ENCODE data around the gene NEDD4L. TPM values are rescaled to one million over a fixed set of nuclear protein-coding genes. Genes with fewer than 3 reads are reported as not detected.
A peak's percentile ranks its signal among the peaks of the same experiment; 100 is the strongest.

The NEDD4L gene
- total and polyA plus RNA-seq, 12 donors: 17.8 to 110 (median 37.6) TPM

- H3K4me3 ChIP-seq: no peak overlapping the region
- 80 to 82% (median 81%) methylated on average over 9 of the region's 9 CpGs for WGBS, 4 donors
- H3K9me3 ChIP-seq (replicated peaks in 1 of 3): no peaks in the 10 kb centered on the region
- no peaks in the 10 kb centered on the region for H3K27me3 ChIP-seq
- H3K4me1 ChIP-seq (replicated peaks in 1 of 2): no peaks in the 10 kb centered on the region
- H3K27ac ChIP-seq: no peak overlapping the region
- no peak for DNase-seq
- H3K36me3 ChIP-seq (replicated peaks in 1 of 2): no peaks in the 10 kb centered on the region
- TF ChIP-seq CTCF (IDR thresholded peaks at IDR 0.05): no peak
- TF ChIP-seq POLR2A (IDR thresholded peaks at IDR 0.05): no peak
- intact Hi-C loops (cut with DNase I): no loop called here
These were observed 213.4 kb downstream of the NEDD4L start for GRCh38 chr18:58257461-58257860.

GRCh38 chr18:58258692-58259342 is 214.8 kb downstream of the NEDD4L start:
- WGBS, 4 donors: 94 to 96% (median 95%) methylated on average over 11 of the region's 11 CpGs
- peaks cover 0 to 10% of the 10 kb centered on the region in 2 donors for H3K4me1 ChIP-seq (replicated peaks in 1 of 2)
- TF ChIP-seq POLR2A (IDR thresholded peaks at IDR 0.05) (no peak), CTCF (IDR thresholded peaks at IDR 0.05) (no peak)
- intact Hi-C loops (cut with DNase I): no loop called here
- H3K9me3 ChIP-seq (replicated peaks in 1 of 3): no peaks in the 10 kb centered on the region
- H3K4me3 ChIP-seq: no peak overlapping the region
- no peaks in the 10 kb centered on the region for H3K36me3 ChIP-seq (replicated peaks in 1 of 2)
- DNase-seq: no peak
- H3K27me3 ChIP-seq: no peaks in the 10 kb centered on the region
- no peak overlapping the region for H3K27ac ChIP-seq

- H3K36me3 ChIP-seq (replicated peaks in 1 of 2): no peaks in the 10 kb centered on the region
- intact Hi-C loops (cut with DNase I): no loop called here
- DNase-seq: no peak
- peak overlapping the region in 1 of 4 donors; percentile 20 for H3K4me3 ChIP-seq
- 25 to 31% (median 27%) methylated on average over 7 of the region's 7 CpGs for WGBS, 4 donors
- H3K27me3 ChIP-seq: no peaks in the 10 kb centered on the region
- no peak for TF ChIP-seq CTCF (IDR thresholded peaks at IDR 0.05)
- no peak for TF ChIP-seq POLR2A (IDR thresholded peaks at IDR 0.05)
- no peaks in the 10 kb centered on the region for H3K9me3 ChIP-seq (replicated peaks in 1 of 3)
- H3K27ac ChIP-seq: peak overlapping the region in 4 of 5 donors; percentile 43 to 81 (median 66)
- peaks cover 0 to 16% of the 10 kb centered on the region in 2 donors for H3K4me1 ChIP-seq (replicated peaks in 1 of 2)
These were observed 219.3 kb downstream of the NEDD4L start for GRCh38 chr18:58263055-58263957.

GRCh38 chr18:58264075-58264474 is 220.0 kb downstream of the NEDD4L start:
- TF ChIP-seq POLR2A (IDR thresholded peaks at IDR 0.05): no peak
- TF ChIP-seq CTCF (IDR thresholded peaks at IDR 0.05): no peak
- peak overlapping the region in 3 of 5 donors; percentile 47 to 81 (median 61) for H3K27ac ChIP-seq
- H3K4me3 ChIP-seq: no peak overlapping the region
- intact Hi-C loops (cut with DNase I): no loop called here
- WGBS, 4 donors: 39 to 52% (median 45%) methylated on average over 5 of the region's 5 CpGs
- H3K9me3 ChIP-seq (replicated peaks in 1 of 3): no peaks in the 10 kb centered on the region
- DNase-seq: peak in 1 of 7 donors; percentile 39
- no peaks in the 10 kb centered on the region for H3K27me3 ChIP-seq
- no peaks in the 10 kb centered on the region for H3K36me3 ChIP-seq (replicated peaks in 1 of 2)
- H3K4me1 ChIP-seq (replicated peaks in 1 of 2): peaks cover 0 to 16% of the 10 kb centered on the region in 2 donors

All from adrenal gland (tissue), 12 donors.